Keratinocyte (primary cell): ENCODE results near the gene MXRA5.

Experiments
- EZH2 ChIP-seq: IDR thresholded peaks from one replicate; pipeline ENCODE4 v1.6.1; 2012; ENCODE audit warnings: inconsistent platforms, mild to moderate bottlenecking, low read length, moderate library complexity
- TF ChIP-seq, protein P1 (sequence below), 3 experiments: IDR thresholded peaks in 1 of 3; conservative IDR thresholded peaks in 1 of 3; optimal IDR thresholded peaks in 1 of 3; 2 replicates in 2 of 3; 3 replicates in 1 of 3; pipeline versions ENCODE3 to v1.5.1; 2011; ENCODE audit warnings: low read length in 3 of 3, mild to moderate bottlenecking in 3 of 3, moderate library complexity in 2 of 3, control low read depth in 1 of 3, inconsistent platforms in 1 of 3; ENCODE audit not compliant: insufficient read depth in 2 of 3; ENCODE audit errors: extremely low read depth in 1 of 3

DNA sequence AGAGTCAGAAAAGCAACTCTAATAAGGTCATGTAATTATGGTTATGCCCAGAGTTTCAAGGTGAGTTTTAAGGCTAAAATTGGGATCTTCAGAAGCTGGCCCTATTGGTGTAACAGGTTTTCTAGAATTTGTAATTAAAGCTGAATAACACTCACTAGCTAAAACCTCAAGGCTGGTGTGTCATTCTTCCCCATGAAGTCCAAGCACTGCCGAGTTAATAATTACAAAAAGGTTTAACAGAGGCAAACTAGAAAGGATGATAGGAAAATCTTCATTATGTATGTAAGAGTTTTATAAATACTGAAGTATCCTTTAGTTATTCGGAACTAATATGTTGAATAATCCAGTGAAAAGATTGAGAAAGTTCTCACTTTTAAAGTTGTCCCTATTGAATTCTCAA lies 34.3 kb downstream of the MXRA5 start:
- TF ChIP-seq, protein P1, sequence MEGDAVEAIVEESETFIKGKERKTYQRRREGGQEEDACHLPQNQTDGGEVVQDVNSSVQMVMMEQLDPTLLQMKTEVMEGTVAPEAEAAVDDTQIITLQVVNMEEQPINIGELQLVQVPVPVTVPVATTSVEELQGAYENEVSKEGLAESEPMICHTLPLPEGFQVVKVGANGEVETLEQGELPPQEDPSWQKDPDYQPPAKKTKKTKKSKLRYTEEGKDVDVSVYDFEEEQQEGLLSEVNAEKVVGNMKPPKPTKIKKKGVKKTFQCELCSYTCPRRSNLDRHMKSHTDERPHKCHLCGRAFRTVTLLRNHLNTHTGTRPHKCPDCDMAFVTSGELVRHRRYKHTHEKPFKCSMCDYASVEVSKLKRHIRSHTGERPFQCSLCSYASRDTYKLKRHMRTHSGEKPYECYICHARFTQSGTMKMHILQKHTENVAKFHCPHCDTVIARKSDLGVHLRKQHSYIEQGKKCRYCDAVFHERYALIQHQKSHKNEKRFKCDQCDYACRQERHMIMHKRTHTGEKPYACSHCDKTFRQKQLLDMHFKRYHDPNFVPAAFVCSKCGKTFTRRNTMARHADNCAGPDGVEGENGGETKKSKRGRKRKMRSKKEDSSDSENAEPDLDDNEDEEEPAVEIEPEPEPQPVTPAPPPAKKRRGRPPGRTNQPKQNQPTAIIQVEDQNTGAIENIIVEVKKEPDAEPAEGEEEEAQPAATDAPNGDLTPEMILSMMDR (optimal IDR thresholded peaks at IDR 0.05 in 1 of 3, IDR thresholded peaks at IDR 0.05 in 1 of 3, conservative IDR thresholded peaks at IDR 0.05 in 1 of 3; ENCODE audit: extremely low read depth in 1 of 3, insufficient read depth in 2 of 3, low read length in 3 of 3): no peak
- no peak for TF ChIP-seq EZH2
